PC-9 (cell line): ENCODE measurements around the gene SPR. TPM values are rescaled to one million over a fixed set of nuclear protein-coding genes. Genes with fewer than 3 reads are reported as not detected.

ENCODE experiments used
- BruUV-seq: library from RNA; stranded (reverse); fragments of 400-500 nt; replicated peaks from 2 replicates; lab custom pipeline; 2021; lab: Mats Ljungman, UMichigan
- CTCF ChIA-PET: fragments of 300-600 bp; sonication (Branson Sonifier 250); formaldehyde crosslinking; loops from one replicate; lab custom pipeline; 2022; ENCODE audit warnings: antibody characterized with exemption; lab: Charles Lee
- POLR2A ChIA-PET: fragments of 300-600 bp; sonication (Branson Sonifier 250); formaldehyde crosslinking; loops from one replicate; lab custom pipeline; 2022; ENCODE audit warnings: antibody characterized with exemption; ENCODE audit not compliant: unreplicated experiment; lab: Charles Lee
- DNase-seq, 2 experiments: peaks; one replicate each; pipeline versions ENCODE4 v3.0.0 to v3.0.0-alpha.2; 2015 to 2022; ENCODE audit warnings: mixed read lengths in 1 of 2
- H2AFZ ChIP-seq: fragments of 200-600 bp; sonication (generic); 2 replicates; pipeline ENCODE4 v1.8.1; 2017; ENCODE audit warnings: antibody characterized with exemption
- H3F3A ChIP-seq: fragments of 200-600 bp; sonication (generic); 2 replicates; pipeline ENCODE4 v1.8.1; 2017; ENCODE audit warnings: antibody characterized with exemption, mild to moderate bottlenecking, low read depth; ENCODE audit not compliant: insufficient read depth
- H3K27ac ChIP-seq: fragments of 200-600 bp; sonication (generic); 2 replicates; pipeline ENCODE4 v1.6.1; 2016; ENCODE audit warnings: mixed run types
- H3K27me3 ChIP-seq: fragments of 200-600 bp; sonication (generic); 2 replicates; pipeline ENCODE4 v1.6.1; 2016; ENCODE audit warnings: low read depth, mixed run types; ENCODE audit not compliant: insufficient read depth
- H3K36me3 ChIP-seq: fragments of 200-600 bp; sonication (generic); 2 replicates; pipeline ENCODE4 v1.6.1; 2016; ENCODE audit warnings: low read depth, mixed run types
- H3K4me1 ChIP-seq: fragments of 200-600 bp; sonication (generic); replicated peaks from 2 replicates; pipeline ENCODE4 v1.6.1; 2016; ENCODE audit warnings: mixed run types; ENCODE audit not compliant: insufficient read depth
- H3K4me2 ChIP-seq: fragments of 200-600 bp; sonication (generic); 2 replicates; pipeline ENCODE4 v1.6.1; 2017; ENCODE audit warnings: mixed run types
- H3K4me3 ChIP-seq: fragments of 200-600 bp; sonication (generic); 2 replicates; pipeline ENCODE4 v1.6.1; 2016; ENCODE audit warnings: mixed run types
- H3K79me2 ChIP-seq: fragments of 200-600 bp; sonication (generic); 2 replicates; pipeline ENCODE4 v1.6.1; 2017; ENCODE audit warnings: low read depth, mixed run types
- H3K9me2 ChIP-seq: fragments of 200-600 bp; sonication (generic); 2 replicates; pipeline ENCODE4 v1.8.1; 2017; ENCODE audit warnings: mild to moderate bottlenecking; ENCODE audit not compliant: insufficient read depth
- H3K9me3 ChIP-seq: fragments of 200-600 bp; sonication (generic); 2 replicates; pipeline ENCODE4 v1.8.1; 2016; ENCODE audit warnings: low read depth; ENCODE audit not compliant: insufficient read depth
- H4K20me1 ChIP-seq: fragments of 200-600 bp; sonication (generic); 2 replicates; pipeline ENCODE4 v1.8.1; 2017; ENCODE audit not compliant: insufficient read depth
- EZH2 ChIP-seq: fragments of 200-600 bp; sonication (generic); IDR thresholded peaks from 2 replicates; pipeline ENCODE4 v1.8.0; 2017; ENCODE audit warnings: antibody characterized with exemption, low read depth
- intact Hi-C: fragments of 100-400 bp; cut with micrococcal nuclease; formaldehyde crosslinking; loops from one replicate; pipeline ENCODE4 v1.10.0; 2022; ENCODE audit not compliant: unreplicated experiment
- total RNA-seq: library from RNA; stranded (reverse); gene quantifications from 2 replicates; pipeline ENCODE4 v1.2.3, GENCODE V29; 2021
- TF ChIP-seq, protein P1 (sequence below): fragments of 200-600 bp; sonication (generic); conservative IDR thresholded peaks from 2 replicates; pipeline ENCODE4 v1.6.1; 2017; ENCODE audit warnings: mixed run types, antibody characterized with exemption, mild to moderate bottlenecking, moderate library complexity

Gene SPR
- total RNA-seq, 1 experiment from 2014 or later, result 33.6 TPM

DNA sequence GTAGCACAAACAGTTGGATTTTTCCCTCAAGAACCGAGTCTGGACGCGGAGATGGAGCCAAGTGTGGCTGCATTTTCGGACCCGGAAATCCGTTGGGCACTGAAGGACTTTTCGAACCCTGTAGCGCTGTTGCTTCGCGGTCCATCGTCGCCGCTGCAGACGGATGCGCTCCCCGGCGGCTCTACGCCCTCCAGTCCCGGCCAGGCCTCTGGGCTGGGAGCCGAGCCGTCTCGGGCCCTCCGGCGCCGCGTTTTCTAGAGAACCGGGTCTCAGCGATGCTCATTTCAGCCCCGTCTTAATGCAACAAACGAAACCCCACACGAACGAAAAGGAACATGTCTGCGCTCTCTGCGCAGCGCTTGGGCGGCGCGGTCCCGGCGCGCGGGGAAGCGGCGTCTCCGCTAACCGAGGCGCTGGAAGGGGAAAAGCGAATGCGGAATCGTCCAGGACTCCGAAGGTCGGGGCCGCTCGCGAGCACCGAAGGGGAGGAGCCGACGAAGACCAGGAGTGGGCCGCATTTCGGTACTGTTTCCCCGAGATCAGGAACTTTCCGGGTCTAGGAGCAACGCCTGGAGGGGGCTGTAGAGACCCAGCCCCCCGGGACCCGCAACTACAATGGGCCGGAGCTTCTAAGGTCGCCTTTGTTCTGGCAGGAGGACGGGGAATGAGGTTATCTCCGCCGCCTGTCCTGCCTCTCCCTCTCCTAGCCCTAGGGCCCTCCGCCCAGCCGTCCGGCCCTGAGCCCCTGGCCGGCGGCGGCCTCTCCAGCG, 33.3 kb downstream of the SPR start:
- Histone ChIP-seq H3K79me2 (no peaks in the 10 kb centered on the region), H3K27me3 (peaks cover 86% of the 10 kb centered on the region), H3K27ac (no peak overlapping the region), H3K4me2 (no peak overlapping the region), H3F3A (no peaks in the 10 kb centered on the region), H3K9me2 (no peaks in the 10 kb centered on the region), H3K4me1 (peaks cover 10% of the 10 kb centered on the region; the same call in 1 of the 2 replicates), H3K36me3 (no peaks in the 10 kb centered on the region), H4K20me1 (no peaks in the 10 kb centered on the region), H3K4me3 (no peak overlapping the region), H2AFZ (no peak overlapping the region), H3K9me3 (no peaks in the 10 kb centered on the region)
- no peak for TF ChIP-seq EZH2
- TF ChIP-seq, protein P1, sequence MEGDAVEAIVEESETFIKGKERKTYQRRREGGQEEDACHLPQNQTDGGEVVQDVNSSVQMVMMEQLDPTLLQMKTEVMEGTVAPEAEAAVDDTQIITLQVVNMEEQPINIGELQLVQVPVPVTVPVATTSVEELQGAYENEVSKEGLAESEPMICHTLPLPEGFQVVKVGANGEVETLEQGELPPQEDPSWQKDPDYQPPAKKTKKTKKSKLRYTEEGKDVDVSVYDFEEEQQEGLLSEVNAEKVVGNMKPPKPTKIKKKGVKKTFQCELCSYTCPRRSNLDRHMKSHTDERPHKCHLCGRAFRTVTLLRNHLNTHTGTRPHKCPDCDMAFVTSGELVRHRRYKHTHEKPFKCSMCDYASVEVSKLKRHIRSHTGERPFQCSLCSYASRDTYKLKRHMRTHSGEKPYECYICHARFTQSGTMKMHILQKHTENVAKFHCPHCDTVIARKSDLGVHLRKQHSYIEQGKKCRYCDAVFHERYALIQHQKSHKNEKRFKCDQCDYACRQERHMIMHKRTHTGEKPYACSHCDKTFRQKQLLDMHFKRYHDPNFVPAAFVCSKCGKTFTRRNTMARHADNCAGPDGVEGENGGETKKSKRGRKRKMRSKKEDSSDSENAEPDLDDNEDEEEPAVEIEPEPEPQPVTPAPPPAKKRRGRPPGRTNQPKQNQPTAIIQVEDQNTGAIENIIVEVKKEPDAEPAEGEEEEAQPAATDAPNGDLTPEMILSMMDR, result no peak
- intact Hi-C loops, result no loop called here
- DNase-seq, result no peak
- BruUV-seq, result no TSS peak
- ChIA-PET POLR2A (no interaction called here), CTCF (no interaction called here)

DNA sequence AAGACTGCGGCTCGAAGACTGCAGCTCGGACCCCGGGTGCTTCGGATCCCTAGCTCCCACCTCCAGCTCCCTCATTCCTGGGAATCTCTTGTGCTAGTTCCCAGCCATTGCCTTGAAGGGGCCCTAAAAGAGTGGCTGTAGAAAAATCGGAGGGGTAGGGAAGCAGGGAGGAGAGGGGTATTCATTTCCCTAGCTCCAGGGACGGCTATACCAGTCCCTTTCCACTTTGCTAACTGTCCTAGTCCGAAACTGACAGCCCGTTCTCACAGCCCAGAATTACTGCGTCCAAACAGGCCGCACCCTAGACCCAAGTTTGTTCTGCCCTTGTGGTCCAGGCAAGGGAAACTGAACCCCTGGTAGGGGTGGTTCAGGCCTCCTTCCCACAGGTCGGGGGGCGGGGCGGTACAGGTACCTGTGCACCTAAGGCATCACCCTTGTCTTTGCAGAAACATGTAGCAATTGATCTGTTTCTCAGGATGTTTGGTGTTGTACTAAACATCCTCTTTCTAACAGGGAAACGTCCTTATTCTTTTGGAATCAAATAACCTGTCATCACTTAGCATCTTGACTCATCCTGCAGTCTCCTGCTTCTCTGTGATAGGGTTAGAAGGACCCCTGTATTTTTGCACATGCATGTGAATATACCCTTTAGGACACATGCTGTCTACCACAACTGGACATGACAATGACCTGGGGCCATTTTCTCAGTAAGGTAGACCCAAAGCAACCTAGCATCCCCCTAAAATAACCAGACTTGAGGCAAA, 34.1 kb downstream of the SPR start:
- Histone ChIP-seq H3K4me3 (no peak overlapping the region), H3K36me3 (no peaks in the 10 kb centered on the region), H3K9me2 (no peaks in the 10 kb centered on the region), H4K20me1 (no peaks in the 10 kb centered on the region), H3K4me2 (no peak overlapping the region), H3K79me2 (no peaks in the 10 kb centered on the region), H2AFZ (no peak overlapping the region), H3K9me3 (no peaks in the 10 kb centered on the region), H3F3A (no peaks in the 10 kb centered on the region), H3K27ac (no peak overlapping the region), H3K4me1 (peaks cover 9% of the 10 kb centered on the region; the same call in 1 of the 2 replicates), H3K27me3 (peaks cover 88% of the 10 kb centered on the region)
- no TSS peak for BruUV-seq
- POLR2A ChIA-PET, result no interaction called here
- TF ChIP-seq, protein P1, result no peak
- no peak for DNase-seq
- intact Hi-C loops, result no loop called here
- CTCF ChIA-PET, result no interaction called here

DNA sequence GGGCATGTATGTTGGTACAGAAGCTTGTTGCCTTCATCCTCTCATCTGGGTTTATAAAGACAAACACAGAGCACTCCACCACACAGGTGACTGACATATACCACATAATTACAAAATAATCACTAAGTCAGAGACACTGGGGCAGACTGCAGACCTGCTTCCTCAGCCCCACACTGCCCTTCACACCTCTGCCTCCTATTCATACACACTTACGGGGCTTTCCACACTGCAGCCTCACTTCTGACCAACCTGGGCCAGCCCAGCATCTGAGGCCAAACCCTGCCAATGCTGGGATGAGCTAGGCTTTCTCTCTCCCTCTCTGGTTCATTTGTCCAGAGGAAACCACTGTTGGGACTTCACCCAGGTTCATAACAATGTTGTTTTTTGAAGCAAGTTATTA, 34.6 kb downstream of the SPR start:
- H3K27ac ChIP-seq, result no peak overlapping the region
- POLR2A ChIA-PET, result no interaction called here
- no TSS peak for BruUV-seq
- no peak overlapping the region for H3K4me3 ChIP-seq
- DNase-seq, result no peak
- CTCF ChIA-PET, result no interaction called here
- intact Hi-C loops, result no loop called here
- no peak overlapping the region for H2AFZ ChIP-seq
- TF ChIP-seq EZH2, result no peak
- TF ChIP-seq, protein P1, result no peak
- H3F3A ChIP-seq, result no peaks in the 10 kb centered on the region
- no peaks in the 10 kb centered on the region for H4K20me1 ChIP-seq
- H3K79me2 ChIP-seq, result no peaks in the 10 kb centered on the region
- H3K27me3 ChIP-seq, result peaks cover 88% of the 10 kb centered on the region
- no peaks in the 10 kb centered on the region for H3K9me2 ChIP-seq
- H3K36me3 ChIP-seq, result no peaks in the 10 kb centered on the region
- 0 out of 2 replicates have a peak, but pooled peaks cover 3% of the 10 kb centered on the region for H3K4me1 ChIP-seq
- no peaks in the 10 kb centered on the region for H3K9me3 ChIP-seq
- H3K4me2 ChIP-seq, result no peak overlapping the region
